AG09309 (cell line): ENCODE data around the gene SLCO2B1.
"Not testable (repeated sequence)": the region's sequence is repeated elsewhere in the genome, so short reads cannot be mapped to it uniquely, and the experiment has no call there.

Source experiments
- DNase-seq: peaks from one replicate; pipeline ENCODE4 v3.0.0-alpha.2; 2010; ENCODE audit warnings: low read depth
- H3K4me3 ChIP-seq: 2 replicates; pipeline ENCODE4 v1.5.1; 2011; ENCODE audit warnings: mild to moderate bottlenecking, low read depth, low read length, moderate library complexity; ENCODE audit not compliant: control insufficient read depth
- CTCF ChIP-seq: IDR thresholded peaks from 2 replicates; pipeline ENCODE4 v1.5.1; 2011; ENCODE audit warnings: mild to moderate bottlenecking, low read depth, low read length, inconsistent platforms; ENCODE audit not compliant: insufficient read depth, control insufficient read depth; ENCODE audit errors: missing control alignments

The SLCO2B1 gene

GRCh38 chr11:75150879-75151278 is at the start of gene SLCO2B1:
TSS of gene SLCO2B1 (plus strand) at chr11:75151107. CDS start at chr11:75151382, 275 bp downstream.
- TF ChIP-seq CTCF = no peak
- H3K4me3 ChIP-seq = no peak within 1 kb of the TSS
- DNase-seq = no peak

GRCh38 chr11:75101424-75102128 is 49.3 kb upstream of the SLCO2B1 start:
- H3K4me3 ChIP-seq = no peak overlapping the region
- TF ChIP-seq CTCF = no peak
- no peak for DNase-seq

GRCh38 chr11:75103380-75104026 is 47.4 kb upstream of the SLCO2B1 start:
- DNase-seq = peak; percentile 41
- no peak overlapping the region for H3K4me3 ChIP-seq
- TF ChIP-seq CTCF = no peak

- DNase-seq = no peak
- no peak overlapping the region for H3K4me3 ChIP-seq
- TF ChIP-seq CTCF = no peak
Measured at GRCh38 chr11:75105462-75105925, 45.4 kb upstream of the SLCO2B1 start.

GRCh38 chr11:75105967-75106681 is 44.8 kb upstream of the SLCO2B1 start:
- not testable (repeated sequence) for H3K4me3 ChIP-seq, DNase-seq

GRCh38 chr11:75107187-75107586 is 43.7 kb upstream of the SLCO2B1 start:
- DNase-seq = no peak
- no peak overlapping the region for H3K4me3 ChIP-seq
- TF ChIP-seq CTCF = no peak

- TF ChIP-seq CTCF = no peak
- DNase-seq = no peak
- H3K4me3 ChIP-seq = no peak overlapping the region
Measured at GRCh38 chr11:75112200-75112599, 38.7 kb upstream of the SLCO2B1 start.
